WTC11 (cell line): ENCODE results near the gene KRT36.

Source experiments
- AFF4 ChIP-seq: sonication (generic); formaldehyde crosslinking; IDR thresholded peaks from 2 replicates; pipeline ENCODE4 v1.8.1; 2023; ENCODE audit warnings: mild to moderate bottlenecking, missing genetic modification reagents, borderline replicate concordance
- ATF6 ChIP-seq: sonication (generic); formaldehyde crosslinking; IDR thresholded peaks from 2 replicates; pipeline ENCODE4 v1.8.1; 2023; ENCODE audit warnings: mild to moderate bottlenecking, missing genetic modification reagents
- CREB1 ChIP-seq: sonication (generic); formaldehyde crosslinking; IDR thresholded peaks from 2 replicates; pipeline ENCODE4 v1.8.0; 2023; ENCODE audit warnings: mild to moderate bottlenecking, missing genetic modification reagents
- CTCF ChIP-seq: fragments of 200-600 bp; IDR thresholded peaks from 2 replicates; pipeline ENCODE4 v1.8.0; 2022; ENCODE audit warnings: antibody characterized with exemption
- MXD4 ChIP-seq: fragments of 250-450 bp; sonication (Bioruptor Pico); IDR thresholded peaks from 2 replicates; pipeline ENCODE4 v1.8.0; 2021; ENCODE audit warnings: mild to moderate bottlenecking, moderate library complexity, borderline replicate concordance
- PRDM15 ChIP-seq: sonication (generic); formaldehyde crosslinking; IDR thresholded peaks from 2 replicates; pipeline ENCODE4 v1.8.0; 2022; ENCODE audit warnings: missing genetic modification reagents
- SMAD3 ChIP-seq: sonication (generic); formaldehyde crosslinking; IDR thresholded peaks from 2 replicates; pipeline ENCODE4 v1.8.0; 2022; ENCODE audit warnings: missing genetic modification reagents, mild to moderate bottlenecking, borderline replicate concordance
- TEAD1 ChIP-seq: sonication (generic); formaldehyde crosslinking; IDR thresholded peaks from 2 replicates; pipeline ENCODE4 v1.8.0; 2022; ENCODE audit warnings: mild to moderate bottlenecking, missing genetic modification reagents
- USF1 ChIP-seq: sonication (generic); formaldehyde crosslinking; IDR thresholded peaks from 2 replicates; pipeline ENCODE4 v1.8.0; 2022; ENCODE audit warnings: mild to moderate bottlenecking, missing genetic modification reagents
- USF2 ChIP-seq: sonication (generic); formaldehyde crosslinking; IDR thresholded peaks from 2 replicates; pipeline ENCODE4 v1.8.1; 2023; ENCODE audit warnings: mild to moderate bottlenecking, missing genetic modification reagents, moderate library complexity
- ZBTB43 ChIP-seq: sonication (generic); formaldehyde crosslinking; IDR thresholded peaks from 2 replicates; pipeline ENCODE4 v1.8.1; 2023; ENCODE audit warnings: mild to moderate bottlenecking, missing genetic modification reagents
- ZNF121 ChIP-seq: sonication (generic); formaldehyde crosslinking; IDR thresholded peaks from 2 replicates; pipeline ENCODE4 v1.8.0; 2023; ENCODE audit warnings: missing genetic modification reagents
- ZNF138 ChIP-seq: sonication (generic); formaldehyde crosslinking; conservative IDR thresholded peaks from 2 replicates; pipeline ENCODE4 v1.8.1; 2022; ENCODE audit warnings: mild to moderate bottlenecking, moderate library complexity, missing genetic modification reagents
- ZNF232 ChIP-seq: sonication (generic); formaldehyde crosslinking; IDR thresholded peaks from 2 replicates; pipeline ENCODE4 v1.8.0; 2022; ENCODE audit warnings: mild to moderate bottlenecking, missing genetic modification reagents

- TF ChIP-seq CTCF (no peak), ZNF121 (CRISPR knock-in tag) (no peak), ZBTB43 (CRISPR knock-in tag) (no peak), AFF4 (CRISPR knock-in tag) (no peak), MXD4 (no peak), USF1 (CRISPR knock-in tag) (no peak), ATF6 (no peak), SMAD3 (CRISPR knock-in tag) (no peak), PRDM15 (CRISPR knock-in tag) (no peak), ZNF232 (CRISPR knock-in tag) (no peak), ZNF138 (CRISPR knock-in tag) (no peak), USF2 (CRISPR knock-in tag) (no peak), CREB1 (no peak), TEAD1 (no peak)
Observed at GRCh38 chr17:41507315-41507880, 17.7 kb upstream of the KRT36 start.
